Osteocyte (in vitro differentiated cells): Measurements from ENCODE around the gene ZNFX1. TPM values are rescaled to one million over a fixed set of nuclear protein-coding genes. Genes with fewer than 3 reads are reported as not detected.
A peak's percentile ranks its signal among the peaks of the same experiment; 100 is the strongest.

Experiments
- DNase-seq: peaks from one replicate; pipeline ENCODE4 v3.0.0; 2021; ENCODE audit warnings: mixed read lengths; ENCODE audit not compliant: unreplicated experiment; ENCODE audit errors: extremely low spot score
- H3K27ac Mint-ChIP-seq: one replicate; pipeline ENCODE4 v1.8.0; 2021; ENCODE audit warnings: mild to moderate bottlenecking, mixed read lengths; ENCODE audit not compliant: unreplicated experiment
- H3K27me3 Mint-ChIP-seq: one replicate; pipeline ENCODE4 v1.8.0; 2021; ENCODE audit warnings: mixed read lengths; ENCODE audit not compliant: unreplicated experiment
- H3K36me3 Mint-ChIP-seq: one replicate; pipeline ENCODE4 v1.8.0; 2021; ENCODE audit warnings: mixed read lengths; ENCODE audit not compliant: unreplicated experiment
- H3K4me1 Mint-ChIP-seq: one replicate; pipeline ENCODE4 v1.8.0; 2021; ENCODE audit warnings: mixed read lengths; ENCODE audit not compliant: unreplicated experiment
- H3K4me3 Mint-ChIP-seq: one replicate; pipeline ENCODE4 v1.8.0; 2021; ENCODE audit warnings: mild to moderate bottlenecking, moderate library complexity, mixed read lengths; ENCODE audit not compliant: unreplicated experiment
- H3K9me3 Mint-ChIP-seq: one replicate; pipeline ENCODE4 v1.8.0; 2021; ENCODE audit warnings: mixed read lengths; ENCODE audit not compliant: unreplicated experiment
- total RNA-seq: library from RNA; stranded (reverse); gene quantifications from 2 replicates; pipeline ENCODE4 v1.2.1, GENCODE V29; 2021
- TF ChIP-seq, protein P1 (sequence below): fragments of 200-600 bp; sonication (generic); IDR thresholded peaks from 2 replicates; pipeline ENCODE4 v1.5.0; 2021; ENCODE audit warnings: antibody characterized with exemption, mild to moderate bottlenecking, moderate library complexity

ZNFX1 gene
- total RNA-seq, 1 donor from 2014 or later: 48.1 TPM

DNA sequence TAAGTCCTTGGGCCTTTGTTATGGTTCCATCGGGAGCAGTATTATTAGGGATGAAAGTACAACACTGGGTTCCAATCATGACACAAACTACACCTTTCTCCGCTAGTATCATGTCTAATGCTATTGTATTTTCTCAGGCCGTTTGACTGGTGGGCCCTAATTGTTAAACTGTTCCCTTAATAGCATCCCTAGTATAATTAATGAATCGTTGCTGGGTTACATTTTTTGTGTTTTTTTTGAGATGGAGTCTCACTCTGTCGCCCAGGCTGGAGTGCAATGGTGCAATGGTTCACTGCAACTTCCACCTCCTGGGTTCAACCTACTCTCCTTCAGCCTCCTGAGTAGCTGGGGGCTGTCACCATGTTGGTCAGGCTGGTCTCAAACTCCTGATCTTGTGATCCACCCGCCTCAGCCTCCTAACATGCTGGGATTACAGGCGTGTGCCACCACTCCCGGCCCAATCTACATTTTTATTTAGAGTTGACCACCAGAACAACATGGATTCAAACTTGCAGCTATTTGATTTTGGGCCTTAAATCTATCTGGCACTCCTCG is 4.1 kb upstream of the ZNFX1 start:
- peak overlapping the region; percentile 98 for H3K27ac Mint-ChIP-seq
- H3K9me3 Mint-ChIP-seq: peaks cover 12% of the 10 kb centered on the region
- H3K27me3 Mint-ChIP-seq: no peaks in the 10 kb centered on the region

DNA sequence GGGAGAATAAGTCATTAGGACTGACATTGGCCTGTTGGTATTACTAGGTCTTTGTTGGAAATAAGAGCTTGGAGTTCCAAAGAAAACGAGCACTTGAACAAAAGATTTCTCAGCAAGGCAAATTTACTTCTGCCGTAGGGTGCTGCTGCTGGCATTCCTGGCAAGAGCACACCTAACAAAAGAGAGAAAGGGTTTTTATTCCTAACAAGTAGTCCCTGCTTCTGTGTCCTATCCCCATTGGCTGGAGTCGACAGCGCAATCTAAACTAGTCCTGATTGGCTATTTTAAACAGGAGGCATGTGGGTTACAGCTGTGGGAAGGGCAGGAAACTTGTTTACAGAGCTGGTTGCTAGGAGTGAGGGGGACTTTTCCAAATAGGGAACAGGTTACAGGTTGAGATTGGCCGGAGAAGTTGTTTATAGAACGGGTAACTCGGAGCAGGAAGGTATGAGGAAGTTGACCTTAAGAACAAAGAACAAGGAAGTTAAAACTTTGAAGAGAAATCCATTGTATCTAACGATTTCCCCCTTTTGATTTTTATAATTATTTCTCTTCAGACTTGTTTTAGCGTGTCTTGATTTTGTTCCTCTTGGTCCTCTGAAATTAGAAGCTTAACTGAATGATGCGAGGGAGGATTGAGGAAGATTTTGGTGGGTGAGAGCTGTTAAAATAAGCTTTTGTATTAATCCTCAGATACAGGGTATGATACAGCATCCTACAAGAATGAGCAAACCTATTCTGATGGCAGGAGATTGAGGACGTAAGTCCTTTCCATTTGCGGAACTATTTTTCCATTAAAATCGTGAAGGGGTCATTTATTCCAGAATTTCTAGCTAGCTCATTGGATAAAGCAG is 3.4 kb upstream of the ZNFX1 start:
- peaks cover 7% of the 10 kb centered on the region for H3K9me3 Mint-ChIP-seq
- no peak for DNase-seq
- no peaks in the 10 kb centered on the region for H3K27me3 Mint-ChIP-seq
- TF ChIP-seq, protein P1, sequence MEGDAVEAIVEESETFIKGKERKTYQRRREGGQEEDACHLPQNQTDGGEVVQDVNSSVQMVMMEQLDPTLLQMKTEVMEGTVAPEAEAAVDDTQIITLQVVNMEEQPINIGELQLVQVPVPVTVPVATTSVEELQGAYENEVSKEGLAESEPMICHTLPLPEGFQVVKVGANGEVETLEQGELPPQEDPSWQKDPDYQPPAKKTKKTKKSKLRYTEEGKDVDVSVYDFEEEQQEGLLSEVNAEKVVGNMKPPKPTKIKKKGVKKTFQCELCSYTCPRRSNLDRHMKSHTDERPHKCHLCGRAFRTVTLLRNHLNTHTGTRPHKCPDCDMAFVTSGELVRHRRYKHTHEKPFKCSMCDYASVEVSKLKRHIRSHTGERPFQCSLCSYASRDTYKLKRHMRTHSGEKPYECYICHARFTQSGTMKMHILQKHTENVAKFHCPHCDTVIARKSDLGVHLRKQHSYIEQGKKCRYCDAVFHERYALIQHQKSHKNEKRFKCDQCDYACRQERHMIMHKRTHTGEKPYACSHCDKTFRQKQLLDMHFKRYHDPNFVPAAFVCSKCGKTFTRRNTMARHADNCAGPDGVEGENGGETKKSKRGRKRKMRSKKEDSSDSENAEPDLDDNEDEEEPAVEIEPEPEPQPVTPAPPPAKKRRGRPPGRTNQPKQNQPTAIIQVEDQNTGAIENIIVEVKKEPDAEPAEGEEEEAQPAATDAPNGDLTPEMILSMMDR: no peak
- peaks cover 80% of the 10 kb centered on the region for H3K36me3 Mint-ChIP-seq
- H3K4me3 Mint-ChIP-seq: peak overlapping the region; percentile 86
- peaks cover 79% of the 10 kb centered on the region for H3K4me1 Mint-ChIP-seq
- peak overlapping the region; percentile 98 for H3K27ac Mint-ChIP-seq

More for the DNA sequence above, 4.1 kb upstream of the ZNFX1 start:
- Mint-ChIP-seq H3K36me3 (peaks cover 87% of the 10 kb centered on the region), H3K4me3 (peak overlapping the region; percentile 86), H3K4me1 (peaks cover 79% of the 10 kb centered on the region)
- TF ChIP-seq, protein P1: no peak
- no peak for DNase-seq

DNA sequence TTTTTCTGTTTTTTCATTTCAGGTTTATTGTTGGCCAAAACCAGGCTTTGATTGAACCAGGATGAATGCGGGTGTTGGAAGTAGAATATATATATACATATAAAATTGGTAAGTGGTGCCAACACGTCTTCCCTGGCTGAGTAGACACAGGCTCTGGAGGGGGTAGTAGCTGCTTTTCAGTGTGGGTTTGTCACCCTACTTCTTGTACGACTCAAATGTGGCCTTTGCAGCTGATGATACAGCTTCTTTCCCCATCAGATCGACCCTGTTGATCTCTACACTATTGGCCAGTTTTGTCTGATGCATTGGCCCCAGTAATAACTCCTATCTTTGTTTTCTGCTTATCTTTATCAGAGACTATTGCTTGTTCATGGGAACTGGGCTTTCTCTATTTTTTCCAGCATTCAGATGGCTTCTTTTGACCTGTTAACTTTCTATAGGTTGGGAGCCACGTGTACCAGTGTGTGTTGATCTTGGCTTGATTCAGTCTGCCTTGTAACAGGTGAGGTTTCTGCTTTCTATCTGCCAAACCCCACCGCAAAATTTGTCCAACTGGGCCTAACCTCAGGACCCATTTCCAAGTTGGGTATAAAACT is 2.7 kb upstream of the ZNFX1 start:
- Mint-ChIP-seq H3K4me1 (peaks cover 79% of the 10 kb centered on the region), H3K9me3 (no peaks in the 10 kb centered on the region), H3K27me3 (no peaks in the 10 kb centered on the region), H3K4me3 (peak overlapping the region; percentile 86), H3K36me3 (peaks cover 75% of the 10 kb centered on the region), H3K27ac (peak overlapping the region; percentile 98)
- TF ChIP-seq, protein P1: no peak
- DNase-seq: no peak

DNA sequence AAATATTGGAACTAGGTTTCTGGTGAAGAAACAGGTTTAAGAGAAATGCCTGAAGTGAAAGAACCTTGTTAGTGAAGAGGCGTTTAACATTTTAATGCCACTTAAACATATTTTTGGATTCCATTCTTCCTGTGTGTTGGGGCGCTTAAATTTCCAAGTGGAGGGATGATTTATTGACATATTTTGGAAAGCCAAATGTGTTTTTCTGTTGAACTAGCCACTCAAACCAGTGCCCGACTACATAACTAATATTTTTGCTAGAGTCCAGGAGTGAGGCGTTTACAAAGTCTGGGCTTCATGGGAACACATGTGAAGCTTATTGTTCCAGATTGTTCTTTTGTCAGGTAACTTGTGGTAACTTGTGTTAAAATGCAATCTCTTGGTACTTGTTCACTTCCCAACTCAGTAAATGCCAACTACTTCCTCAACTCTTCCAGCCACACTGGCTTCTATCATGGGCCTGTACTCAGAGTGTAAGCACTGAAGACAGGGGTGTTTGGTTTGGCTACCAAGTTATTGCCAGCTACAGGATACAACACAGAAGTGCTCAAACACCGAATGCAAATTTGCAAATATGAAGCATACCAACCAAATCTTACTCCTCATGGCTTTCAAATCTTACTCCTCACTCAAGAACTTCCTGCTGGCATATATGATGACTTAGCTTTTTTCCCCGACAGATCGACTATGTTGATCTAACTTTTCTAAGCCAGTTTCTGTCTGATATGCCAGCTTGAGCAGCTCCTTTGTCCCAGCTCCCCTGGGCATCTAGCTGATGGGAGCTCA is 2.0 kb upstream of the ZNFX1 start:
- Mint-ChIP-seq H3K4me1 (peaks cover 75% of the 10 kb centered on the region), H3K9me3 (no peaks in the 10 kb centered on the region), H3K36me3 (peaks cover 73% of the 10 kb centered on the region), H3K4me3 (peak overlapping the region; percentile 86), H3K27me3 (no peaks in the 10 kb centered on the region), H3K27ac (peak overlapping the region; percentile 98)
- TF ChIP-seq, protein P1: no peak
- no peak for DNase-seq
